SK-N-DZ (cell line): ENCODE measurements around the gene OPRD1.
A peak's percentile ranks its signal among the peaks of the same experiment; 100 is the strongest.

Source experiments
- DNase-seq: peaks from one replicate; pipeline ENCODE4 v3.0.0-alpha.2; 2015; ENCODE audit warnings: low spot score

The OPRD1 gene

GRCh38 chr1:28883242-28883616, 71.3 kb downstream of the OPRD1 start:
- DNase-seq, result no peak

GRCh38 chr1:28885472-28885877, 73.5 kb downstream of the OPRD1 start:
- no peak for DNase-seq

GRCh38 chr1:28885977-28886730, 74.2 kb downstream of the OPRD1 start:
- no peak for DNase-seq

GRCh38 chr1:28886731-28887418, 74.9 kb downstream of the OPRD1 start:
- peak; percentile 79 for DNase-seq

- no peak for DNase-seq
These were observed 75.5 kb downstream of the OPRD1 start for GRCh38 chr1:28887419-28887834.

- DNase-seq, result no peak
These were observed 76.1 kb downstream of the OPRD1 start for GRCh38 chr1:28887835-28888682.

GRCh38 chr1:28888915-28889314, 76.9 kb downstream of the OPRD1 start:
- no peak for DNase-seq

GRCh38 chr1:28889357-28889756, 77.4 kb downstream of the OPRD1 start:
- DNase-seq, result no peak

GRCh38 chr1:28890435-28890834, 78.5 kb downstream of the OPRD1 start:
- DNase-seq, result no peak

GRCh38 chr1:28890836-28891235, 78.9 kb downstream of the OPRD1 start:
- no peak for DNase-seq

GRCh38 chr1:28891256-28891655, 79.3 kb downstream of the OPRD1 start:
- DNase-seq, result no peak

- DNase-seq, result no peak
These were observed 81.6 kb downstream of the OPRD1 start for GRCh38 chr1:28893403-28894102.

GRCh38 chr1:28894785-28895184, 82.8 kb downstream of the OPRD1 start:
- DNase-seq, result no peak

GRCh38 chr1:28895896-28896608, 84.1 kb downstream of the OPRD1 start:
- no peak for DNase-seq

GRCh38 chr1:28896609-28896986, 84.6 kb downstream of the OPRD1 start:
- no peak for DNase-seq

- no peak for DNase-seq
These were observed 85.8 kb downstream of the OPRD1 start for GRCh38 chr1:28897789-28898188.

GRCh38 chr1:28898405-28898881, 86.5 kb downstream of the OPRD1 start:
- no peak for DNase-seq

GRCh38 chr1:28899267-28899666, 87.3 kb downstream of the OPRD1 start:
- no peak for DNase-seq

GRCh38 chr1:28900562-28900961, 88.6 kb downstream of the OPRD1 start:
- DNase-seq, result no peak

- DNase-seq, result no peak
These were observed 90.8 kb downstream of the OPRD1 start for GRCh38 chr1:28902738-28903137.
